GDM1 (cell line): ENCODE data around the gene THAP9.
"Not testable (repeated sequence)": the region's sequence is repeated elsewhere in the genome, so short reads cannot be mapped to it uniquely, and the experiment has no call there.

Experiments
- DNase-seq: peaks from one replicate; lab custom pipeline; 2025; lab: John Stamatoyannopoulos, UW

The THAP9 gene

GRCh38 chr4:82892467-82892802, 8.1 kb upstream of the THAP9 start:
- no peak for DNase-seq

- DNase-seq, result no peak
These were observed 6.6 kb upstream of the THAP9 start for GRCh38 chr4:82893942-82894341.

GRCh38 chr4:82896755-82897154, 3.8 kb upstream of the THAP9 start:
- DNase-seq, result no peak

GRCh38 chr4:82898322-82899243, 2.0 kb upstream of the THAP9 start:
- no peak for DNase-seq

GRCh38 chr4:82899374-82900065, 1.0 kb upstream of the THAP9 start:
- no peak for DNase-seq

- no peak for DNase-seq
These were observed 497 bp upstream of the THAP9 start for GRCh38 chr4:82900066-82900410.

GRCh38 chr4:82901183-82901718, 716 bp downstream of the THAP9 start:
- no peak for DNase-seq

GRCh38 chr4:82903737-82904136, 3.2 kb downstream of the THAP9 start:
- no peak for DNase-seq

GRCh38 chr4:82905205-82905604, 4.7 kb downstream of the THAP9 start:
- no peak for DNase-seq

GRCh38 chr4:82906469-82906868, 5.9 kb downstream of the THAP9 start:
- DNase-seq, result no peak

GRCh38 chr4:82909326-82909725, 8.8 kb downstream of the THAP9 start:
- DNase-seq, result no peak

GRCh38 chr4:82913305-82913704, 12.8 kb downstream of the THAP9 start:
- no peak for DNase-seq

GRCh38 chr4:82913968-82914367, 13.4 kb downstream of the THAP9 start:
- not testable (repeated sequence) for DNase-seq

GRCh38 chr4:82918091-82918490, 17.6 kb downstream of the THAP9 start:
- no peak for DNase-seq

- no peak for DNase-seq
These were observed 18.9 kb downstream of the THAP9 start for GRCh38 chr4:82919386-82919785.

GRCh38 chr4:82921795-82922194, 21.3 kb downstream of the THAP9 start:
- no peak for DNase-seq

- no peak for DNase-seq
These were observed 30.6 kb downstream of the THAP9 start for GRCh38 chr4:82930848-82931755.

GRCh38 chr4:82934441-82934840, 33.9 kb downstream of the THAP9 start:
- DNase-seq, result no peak

- DNase-seq, result no peak
These were observed 38.9 kb downstream of the THAP9 start for GRCh38 chr4:82939414-82939813.

- DNase-seq, result no peak
These were observed 47.0 kb downstream of the THAP9 start for GRCh38 chr4:82947498-82947897.

- no peak for DNase-seq
These were observed 48.2 kb downstream of the THAP9 start for GRCh38 chr4:82948647-82949204.

- no peak for DNase-seq
These were observed 50.7 kb downstream of the THAP9 start for GRCh38 chr4:82951196-82951595.
